Hematopoietic multipotent progenitor cell treated with erythropoietin and hydrocortisone succinate and interleukin-3 and kit ligand, for 15 days (in vitro differentiated cells): ENCODE measurements around the gene TRDMT1.

Experiments used
- DNase-seq: peaks from one replicate; pipeline ENCODE4 v3.0.0-alpha.2; 2015; ENCODE audit warnings: low spot score

Gene TRDMT1

DNA sequence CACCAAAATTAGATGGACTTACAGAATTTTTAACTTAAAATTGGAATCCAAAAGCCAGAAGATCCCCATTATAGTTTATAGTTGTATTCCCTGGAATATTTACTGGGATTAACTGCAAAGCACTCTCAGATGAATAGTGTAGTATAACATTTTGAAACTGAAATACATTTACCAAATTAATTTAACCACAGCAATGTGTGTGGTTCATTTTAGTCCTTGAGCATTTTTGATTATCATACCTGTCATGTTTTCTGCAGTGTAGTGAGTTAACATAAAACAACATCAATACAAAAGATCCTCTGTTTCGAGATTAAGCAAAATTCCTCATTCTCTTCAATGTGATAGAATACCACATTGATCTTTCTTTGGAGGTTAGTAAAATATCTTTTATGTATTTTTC lies 30.3 kb upstream of the TRDMT1 start:
- DNase-seq = no peak

DNA sequence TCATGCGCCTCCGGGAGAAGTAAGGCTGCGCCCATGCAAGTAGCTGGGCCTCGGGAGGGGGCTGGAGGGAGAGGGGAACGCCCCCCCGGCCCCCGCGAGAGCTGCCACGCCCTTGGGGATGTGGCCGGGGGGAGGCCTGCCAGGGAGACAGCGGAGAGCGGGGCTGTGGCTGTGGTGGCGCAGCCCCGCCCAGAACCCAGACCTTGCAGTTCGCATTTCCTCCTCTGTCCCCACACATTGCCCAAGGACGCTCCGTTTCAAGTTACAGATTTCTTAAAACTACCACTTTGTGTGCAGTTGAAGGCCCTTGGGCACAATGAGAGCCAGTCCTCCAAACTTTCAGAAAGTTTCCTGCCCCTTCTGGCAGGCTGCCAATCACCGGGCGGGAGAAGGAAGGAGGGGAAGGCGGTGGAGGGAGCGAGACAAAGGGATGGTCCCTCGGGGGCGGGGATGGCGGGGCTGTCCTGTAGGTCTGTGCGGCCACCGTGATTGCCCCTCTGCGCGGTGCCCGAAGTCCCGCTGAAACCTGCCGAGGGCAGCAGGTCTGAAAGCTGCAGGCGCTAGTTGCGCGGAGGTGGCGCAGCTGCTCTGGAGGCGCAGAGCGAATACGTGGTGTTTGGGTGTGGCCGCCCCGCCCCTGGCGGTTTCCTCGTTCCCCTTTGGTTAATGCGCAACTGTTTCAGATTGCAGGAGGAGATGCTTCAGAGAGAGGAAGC lies 28.7 kb upstream of the TRDMT1 start:
- peak; percentile 67 for DNase-seq

DNA sequence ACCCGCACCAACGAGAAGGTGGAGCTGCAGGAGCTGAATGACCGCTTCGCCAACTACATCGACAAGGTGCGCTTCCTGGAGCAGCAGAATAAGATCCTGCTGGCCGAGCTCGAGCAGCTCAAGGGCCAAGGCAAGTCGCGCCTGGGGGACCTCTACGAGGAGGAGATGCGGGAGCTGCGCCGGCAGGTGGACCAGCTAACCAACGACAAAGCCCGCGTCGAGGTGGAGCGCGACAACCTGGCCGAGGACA lies 28.2 kb upstream of the TRDMT1 start:
- DNase-seq = no peak

DNA sequence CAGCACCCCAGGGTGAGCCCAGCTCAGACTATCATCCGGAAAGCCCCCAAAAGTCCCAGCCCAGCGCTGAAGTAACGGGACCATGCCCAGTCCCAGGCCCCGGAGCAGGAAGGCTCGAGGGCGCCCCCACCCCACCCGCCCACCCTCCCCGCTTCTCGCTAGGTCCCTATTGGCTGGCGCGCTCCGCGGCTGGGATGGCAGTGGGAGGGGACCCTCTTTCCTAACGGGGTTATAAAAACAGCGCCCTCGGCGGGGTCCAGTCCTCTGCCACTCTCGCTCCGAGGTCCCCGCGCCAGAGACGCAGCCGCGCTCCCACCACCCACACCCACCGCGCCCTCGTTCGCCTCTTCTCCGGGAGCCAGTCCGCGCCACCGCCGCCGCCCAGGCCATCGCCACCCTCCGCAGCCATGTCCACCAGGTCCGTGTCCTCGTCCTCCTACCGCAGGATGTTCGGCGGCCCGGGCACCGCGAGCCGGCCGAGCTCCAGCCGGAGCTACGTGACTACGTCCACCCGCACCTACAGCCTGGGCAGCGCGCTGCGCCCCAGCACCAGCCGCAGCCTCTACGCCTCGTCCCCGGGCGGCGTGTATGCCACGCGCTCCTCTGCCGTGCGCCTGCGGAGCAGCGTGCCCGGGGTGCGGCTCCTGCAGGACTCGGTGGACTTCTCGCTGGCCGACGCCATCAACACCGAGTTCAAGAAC lies 27.7 kb upstream of the TRDMT1 start:
- DNase-seq = no peak

DNA sequence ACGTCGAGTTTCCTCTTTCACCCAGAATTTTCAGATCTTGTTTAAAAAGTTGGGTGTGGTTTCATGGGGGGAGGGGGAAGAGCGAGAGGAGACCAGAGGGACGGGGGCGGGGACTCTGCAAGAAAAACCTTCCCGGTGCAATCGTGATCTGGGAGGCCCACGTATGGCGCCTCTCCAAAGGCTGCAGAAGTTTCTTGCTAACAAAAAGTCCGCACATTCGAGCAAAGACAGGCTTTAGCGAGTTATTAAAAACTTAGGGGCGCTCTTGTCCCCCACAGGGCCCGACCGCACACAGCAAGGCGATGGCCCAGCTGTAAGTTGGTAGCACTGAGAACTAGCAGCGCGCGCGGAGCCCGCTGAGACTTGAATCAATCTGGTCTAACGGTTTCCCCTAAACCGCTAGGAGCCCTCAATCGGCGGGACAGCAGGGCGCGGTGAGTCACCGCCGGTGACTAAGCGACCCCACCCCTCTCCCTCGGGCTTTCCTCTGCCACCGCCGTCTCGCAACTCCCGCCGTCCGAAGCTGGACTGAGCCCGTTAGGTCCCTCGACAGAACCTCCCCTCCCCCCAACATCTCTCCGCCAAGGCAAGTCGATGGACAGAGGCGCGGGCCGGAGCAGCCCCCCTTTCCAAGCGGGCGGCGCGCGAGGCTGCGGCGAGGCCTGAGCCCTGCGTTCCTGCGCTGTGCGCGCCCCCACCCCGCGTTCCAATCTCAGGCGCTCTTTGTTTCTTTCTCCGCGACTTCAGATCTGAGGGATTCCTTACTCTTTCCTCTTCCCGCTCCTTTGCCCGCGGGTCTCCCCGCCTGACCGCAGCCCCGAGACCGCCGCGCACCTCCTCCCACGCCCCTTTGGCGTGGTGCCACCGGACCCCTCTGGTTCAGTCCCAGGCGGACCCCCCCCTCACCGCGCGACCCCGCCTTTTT lies 26.9 kb upstream of the TRDMT1 start, which contains the start of gene VIM:
Gene VIM (plus strand): TSS at position 151 of the 925 bp plus-strand sequence. CDS start 1,182 bp downstream, outside the sequence.
- peak; percentile 40 for DNase-seq

DNA sequence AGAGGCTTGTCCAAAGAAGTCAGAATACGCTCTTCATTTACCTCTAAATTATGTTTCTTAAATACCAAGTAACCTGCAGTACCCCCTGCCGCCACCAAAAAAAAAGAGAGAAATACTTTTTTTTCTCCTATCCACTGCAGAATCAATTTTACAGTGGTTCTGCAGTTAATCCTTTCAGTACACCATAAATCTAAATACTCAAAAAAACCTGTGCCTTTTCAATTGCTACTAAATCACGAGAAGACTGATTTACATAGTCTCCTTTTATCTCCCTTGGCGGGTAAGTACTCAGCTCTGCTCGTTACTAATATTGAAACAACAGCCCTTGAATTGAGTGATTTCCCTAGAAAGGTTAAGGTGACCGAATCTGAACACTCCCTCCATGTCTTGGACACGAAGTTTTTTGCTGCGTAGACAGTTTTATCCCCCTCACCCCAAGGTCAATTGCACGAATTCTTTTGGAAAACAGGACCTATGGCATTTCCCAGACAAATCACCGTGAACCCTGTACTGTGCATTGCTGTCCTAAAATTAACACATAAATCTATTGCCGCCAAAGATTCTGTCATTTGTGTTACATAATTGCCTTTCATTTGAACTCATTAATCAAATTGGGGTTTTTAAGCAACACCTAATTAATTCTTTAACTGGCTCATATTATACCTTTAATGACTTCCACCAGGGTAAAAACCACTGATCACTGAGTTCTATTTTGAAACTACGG lies 26.1 kb upstream of the TRDMT1 start:
- no peak for DNase-seq

DNA sequence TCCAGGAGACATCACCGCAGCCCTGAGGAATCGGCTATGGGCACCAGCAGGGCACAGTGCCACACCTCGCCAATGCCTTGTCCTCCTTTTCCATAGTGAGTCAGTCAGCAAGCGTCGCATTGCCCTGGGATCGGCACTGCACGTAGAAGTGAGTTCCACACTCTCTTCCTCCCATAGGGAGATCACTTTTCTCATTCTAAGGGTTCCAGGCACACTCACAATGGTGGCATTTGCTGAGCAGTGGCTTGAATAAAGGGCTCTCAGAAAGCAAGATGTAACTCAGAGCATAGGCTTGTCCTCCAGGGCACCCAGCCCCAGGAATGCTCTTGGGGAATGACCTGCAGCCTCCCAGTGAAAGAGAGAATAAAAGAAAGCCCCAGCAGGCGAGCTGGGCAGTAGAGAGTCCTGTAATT lies 25.4 kb upstream of the TRDMT1 start:
- no peak for DNase-seq

DNA sequence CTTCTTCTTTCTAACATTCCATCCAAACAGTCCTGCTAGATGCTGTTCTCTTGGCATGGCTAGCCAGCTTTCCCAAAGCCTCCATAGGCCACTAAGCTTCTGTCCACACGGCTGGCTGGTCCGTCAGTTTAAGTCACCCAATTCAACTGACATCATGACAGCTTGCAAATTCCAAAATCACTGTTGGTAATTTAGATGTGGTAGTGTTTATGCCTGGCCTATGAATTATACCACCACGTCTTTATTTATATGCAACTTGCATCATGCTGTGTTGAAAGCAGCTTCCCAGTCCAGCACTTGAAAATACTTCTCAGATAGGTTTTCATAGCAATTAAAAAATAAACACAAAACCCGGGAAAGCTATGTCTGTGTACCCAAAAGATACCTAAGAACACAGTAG lies 24.3 kb upstream of the TRDMT1 start:
- DNase-seq = no peak

DNA sequence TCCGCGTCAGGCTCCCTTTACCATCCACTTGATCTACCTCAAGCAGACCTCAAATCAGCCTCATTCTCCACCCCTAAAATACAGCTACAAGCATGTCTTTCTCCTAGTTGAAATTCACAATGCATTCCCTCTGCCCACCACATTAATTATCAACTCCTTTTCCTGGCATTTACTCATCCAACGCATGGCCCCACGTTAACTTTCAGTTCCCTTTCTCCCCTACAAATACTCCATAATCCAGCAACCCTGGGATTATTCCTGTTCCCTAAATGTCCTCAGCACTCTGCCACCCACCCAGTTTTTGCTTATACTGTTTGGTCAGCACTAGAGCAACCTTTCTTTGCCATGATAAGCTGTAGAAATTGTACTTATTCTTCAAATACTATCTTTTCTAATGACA lies 20.9 kb upstream of the TRDMT1 start:
- no peak for DNase-seq

DNA sequence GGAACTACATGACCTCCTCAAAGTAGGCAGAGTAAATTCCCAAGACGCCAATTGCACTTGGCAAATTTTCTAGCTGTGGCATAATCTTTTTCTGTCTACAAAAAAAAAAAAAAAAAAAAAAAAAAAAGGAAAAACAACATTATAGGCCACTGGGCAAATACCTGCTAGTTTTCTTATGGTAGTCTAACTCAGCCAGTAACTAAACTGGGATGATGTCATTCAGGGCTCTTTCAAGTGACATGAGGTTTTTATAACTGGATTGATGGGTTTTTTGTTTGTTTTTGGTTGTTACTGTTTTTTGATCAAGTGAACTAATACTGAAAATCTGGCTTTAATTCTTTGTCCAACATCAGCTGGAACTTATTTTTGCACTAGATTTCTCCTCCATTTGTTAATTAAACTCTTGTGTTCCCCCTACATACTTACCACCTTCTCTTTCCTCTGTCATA lies 19.2 kb upstream of the TRDMT1 start:
- DNase-seq = no peak

DNA sequence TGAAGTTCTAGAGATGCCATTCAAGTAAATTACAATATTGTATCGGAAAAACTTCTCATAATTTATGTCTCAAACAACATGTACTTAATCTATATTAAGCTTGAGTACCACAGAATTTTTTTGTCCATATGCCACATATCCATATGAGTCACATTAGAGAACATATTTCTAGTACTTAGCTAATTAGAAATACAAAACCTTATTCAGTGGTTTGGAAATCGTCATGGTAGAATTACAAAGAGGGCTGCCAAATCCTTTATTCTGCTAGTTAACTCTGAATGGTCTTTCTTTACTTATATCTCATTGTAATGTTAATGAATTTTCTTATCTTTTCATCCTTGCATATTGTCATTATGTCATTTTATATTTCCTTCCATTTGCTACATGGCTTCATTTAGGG lies 17.6 kb upstream of the TRDMT1 start:
- DNase-seq = no peak

DNA sequence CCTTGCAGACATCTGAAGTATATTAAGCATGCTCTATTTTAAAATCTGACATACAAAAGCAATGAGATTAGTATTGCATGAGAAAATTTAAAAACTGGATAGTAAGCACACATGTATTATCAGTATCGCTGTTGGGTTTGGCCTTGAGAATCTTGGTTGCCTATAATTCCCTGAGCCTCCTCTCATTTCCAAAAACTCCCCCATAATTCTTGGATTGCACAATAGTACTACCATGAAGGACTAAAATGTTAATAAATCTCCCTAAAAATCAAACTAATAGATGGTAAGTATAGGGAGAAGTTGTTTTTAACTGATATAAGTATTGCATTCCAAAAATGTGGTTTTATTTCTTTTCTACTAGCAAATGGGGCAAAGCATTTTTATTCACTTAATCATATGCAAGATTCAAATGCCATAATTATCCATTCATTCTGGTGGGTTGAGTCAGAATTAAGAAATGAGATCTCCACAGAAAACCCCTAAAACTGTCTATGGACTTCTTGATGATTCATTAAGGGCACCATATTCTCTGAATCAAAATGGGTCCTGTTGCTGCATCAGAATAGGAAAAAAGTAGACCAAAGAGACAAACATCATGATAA lies 16.3 kb upstream of the TRDMT1 start:
- DNase-seq = no peak

DNA sequence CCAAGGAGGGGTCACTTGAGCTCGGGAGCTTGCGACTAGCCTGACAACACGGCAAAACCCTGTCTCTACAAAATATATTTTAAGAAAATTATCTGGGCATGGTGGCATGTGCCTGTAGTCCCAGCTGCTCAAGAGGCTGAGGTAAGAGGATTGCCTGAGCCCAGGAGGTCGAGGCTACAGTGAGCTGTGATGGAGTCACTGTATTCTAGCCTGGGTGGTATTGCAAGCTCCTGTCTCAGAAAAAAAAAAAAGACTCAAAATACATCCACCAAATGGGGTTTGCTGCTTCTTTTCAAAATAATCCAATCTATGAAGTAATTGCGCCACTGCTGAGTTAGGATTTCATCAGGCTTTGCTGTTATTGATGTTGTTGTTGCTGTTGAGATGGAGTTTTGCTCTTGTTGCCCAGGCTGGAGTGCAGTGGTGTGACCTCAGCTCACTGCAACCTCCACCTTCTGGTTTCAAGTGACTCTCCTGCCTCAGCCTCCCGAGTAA lies 15.5 kb upstream of the TRDMT1 start:
- DNase-seq = no peak

DNA sequence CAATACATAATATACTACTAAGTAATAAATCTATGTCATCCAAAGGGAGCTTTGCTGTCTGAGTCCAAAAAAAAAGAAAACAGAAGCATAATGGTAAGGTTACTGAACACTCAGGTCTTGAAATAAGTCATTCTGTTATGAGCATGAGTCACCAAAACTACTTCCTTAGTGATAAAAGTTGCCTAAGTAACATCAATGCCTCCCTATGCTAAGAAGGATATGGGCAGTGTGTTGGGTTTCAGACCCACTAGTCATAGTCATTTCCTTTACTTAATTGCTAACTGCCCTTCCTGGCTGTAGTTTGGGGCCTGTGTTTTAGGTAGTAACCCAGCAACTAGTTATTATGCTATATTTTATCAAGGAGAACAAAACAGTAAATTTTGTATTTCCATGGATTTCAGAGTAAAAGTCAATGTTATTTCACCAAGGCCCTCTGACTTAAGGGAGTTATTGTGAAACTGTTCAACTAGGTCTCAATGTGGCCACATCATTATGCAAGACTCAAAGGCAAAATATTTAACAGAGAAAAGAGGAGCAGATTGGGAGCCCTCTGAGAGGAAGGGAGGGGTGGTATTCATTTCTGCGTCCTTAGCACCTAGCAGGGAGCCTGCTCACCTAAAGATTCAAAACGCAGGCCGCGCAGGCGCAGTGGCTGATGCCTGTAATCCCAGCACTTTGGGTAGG lies 14.9 kb upstream of the TRDMT1 start:
- DNase-seq = no peak

DNA sequence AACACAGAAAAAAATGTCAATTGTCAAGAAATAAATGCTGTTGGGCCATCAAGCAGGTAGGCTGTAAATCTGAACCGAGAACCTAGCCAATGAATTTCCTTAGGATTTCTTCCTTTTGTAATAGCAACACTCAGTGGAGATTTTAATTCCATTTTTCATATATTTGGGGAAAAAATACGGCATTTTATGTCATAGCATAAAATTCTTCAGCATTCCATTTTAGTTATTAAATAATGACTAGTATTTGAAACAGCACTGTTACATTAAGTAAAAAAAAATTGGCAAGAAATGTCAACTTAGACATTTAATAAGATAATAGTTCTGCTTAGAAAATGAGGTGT lies 14.3 kb upstream of the TRDMT1 start:
- DNase-seq = no peak

DNA sequence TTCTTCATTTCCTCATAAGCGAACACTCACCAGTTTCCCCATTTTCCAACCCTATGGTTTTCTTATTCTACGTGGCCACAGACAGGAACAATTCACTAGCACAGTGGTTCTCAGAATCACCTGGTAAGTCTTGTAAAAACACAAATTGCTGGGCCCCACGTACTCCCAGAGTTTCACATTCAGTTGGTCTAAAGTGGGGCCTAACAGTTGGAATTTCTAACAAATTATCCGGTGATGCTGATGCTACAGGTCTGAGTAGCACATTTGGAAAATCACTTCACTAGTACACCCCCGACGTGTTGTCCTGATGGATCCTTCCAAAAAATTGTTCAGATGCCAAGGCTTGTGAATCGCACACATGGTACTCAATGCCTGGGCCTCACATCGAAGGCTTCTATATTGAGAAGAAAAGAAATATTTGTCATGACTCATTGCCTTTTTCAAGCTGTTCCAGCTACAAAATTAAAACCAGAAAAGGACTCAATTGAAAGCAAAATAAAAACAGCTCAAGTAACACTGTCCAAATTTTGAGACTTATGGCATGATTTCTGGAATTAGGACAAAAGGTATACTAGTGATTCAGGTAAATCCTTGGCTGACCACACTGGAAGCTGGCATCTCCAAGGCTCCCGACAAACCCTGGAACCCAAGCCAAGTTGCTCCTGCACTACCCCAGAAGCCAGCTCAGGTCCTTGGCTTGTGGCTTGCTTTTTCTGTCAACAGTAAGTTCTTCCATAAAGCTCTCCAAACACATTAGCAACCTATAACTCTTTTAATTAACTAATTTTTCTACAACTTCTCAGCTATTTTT lies 13.7 kb upstream of the TRDMT1 start:
- DNase-seq = no peak

DNA sequence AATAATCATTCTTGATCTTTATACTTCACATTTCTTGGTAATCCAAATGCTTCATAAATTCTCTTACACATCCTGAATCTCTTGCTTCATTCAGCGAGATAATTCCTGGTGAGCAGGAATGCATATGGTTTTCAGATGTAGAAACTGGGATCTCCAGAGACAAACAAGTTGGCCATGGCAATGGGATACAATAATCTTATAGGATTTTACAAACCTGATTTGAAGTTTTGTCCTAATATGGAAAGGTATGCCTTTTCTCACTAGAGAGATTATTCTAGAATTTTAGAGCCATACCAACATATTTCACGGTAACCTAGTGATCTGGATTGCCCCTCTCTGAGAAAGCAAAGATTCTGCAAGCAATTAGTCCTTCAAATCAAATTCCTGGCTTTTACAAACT lies 13.1 kb upstream of the TRDMT1 start:
- no peak for DNase-seq

DNA sequence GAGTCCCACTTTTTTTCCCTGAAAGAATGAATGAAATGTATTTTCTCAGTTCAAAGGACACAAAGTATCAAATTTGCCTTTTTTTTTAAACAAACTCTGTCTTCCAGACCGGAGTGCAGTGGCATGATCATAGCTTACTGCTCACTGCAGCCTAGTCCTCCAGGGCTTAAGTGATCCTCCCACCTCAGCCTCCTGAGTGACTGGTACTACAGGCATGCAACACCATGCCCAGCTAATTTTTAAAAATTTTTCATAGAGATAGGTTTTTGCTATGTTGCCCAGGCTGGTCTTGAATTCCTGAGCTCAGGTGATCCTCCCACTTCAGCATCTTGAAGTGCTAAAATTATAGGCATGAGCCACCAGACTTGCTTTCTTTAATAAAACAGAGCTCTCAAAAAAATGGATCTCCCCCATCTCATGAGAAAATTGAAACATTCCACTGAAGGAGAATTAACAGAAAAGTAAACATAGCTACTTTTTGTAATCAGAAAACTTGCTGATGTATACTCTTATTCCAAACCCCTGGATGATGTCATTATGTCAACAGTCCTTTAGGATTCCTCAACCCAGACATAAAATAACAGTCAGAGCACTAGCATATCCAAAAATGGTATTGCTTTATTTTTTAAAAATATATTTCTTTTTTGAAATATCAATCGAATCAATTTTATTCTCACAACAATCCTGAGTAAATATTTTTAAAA lies 12.3 kb upstream of the TRDMT1 start:
- DNase-seq = no peak

DNA sequence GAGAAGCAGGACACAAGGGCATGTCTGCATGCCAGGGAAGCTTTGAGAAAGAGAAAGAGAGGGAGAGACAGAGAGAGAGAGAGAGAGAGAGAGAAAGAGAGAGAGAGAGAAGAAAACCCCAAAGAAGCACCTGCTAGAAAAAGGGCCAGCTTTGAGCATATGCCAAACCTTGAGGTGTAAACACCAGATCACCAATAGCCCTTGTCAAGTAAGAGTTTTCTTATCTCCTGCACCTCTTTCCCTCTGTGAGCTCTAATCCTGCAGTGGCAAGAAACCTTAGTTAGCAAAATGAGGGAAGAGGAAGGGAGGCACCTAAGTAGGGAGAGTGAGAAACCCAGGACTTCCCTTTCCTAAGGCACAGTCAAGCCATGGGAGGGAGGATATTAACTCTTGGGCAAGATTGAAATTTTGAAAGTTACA lies 11.3 kb upstream of the TRDMT1 start:
- no peak for DNase-seq

DNA sequence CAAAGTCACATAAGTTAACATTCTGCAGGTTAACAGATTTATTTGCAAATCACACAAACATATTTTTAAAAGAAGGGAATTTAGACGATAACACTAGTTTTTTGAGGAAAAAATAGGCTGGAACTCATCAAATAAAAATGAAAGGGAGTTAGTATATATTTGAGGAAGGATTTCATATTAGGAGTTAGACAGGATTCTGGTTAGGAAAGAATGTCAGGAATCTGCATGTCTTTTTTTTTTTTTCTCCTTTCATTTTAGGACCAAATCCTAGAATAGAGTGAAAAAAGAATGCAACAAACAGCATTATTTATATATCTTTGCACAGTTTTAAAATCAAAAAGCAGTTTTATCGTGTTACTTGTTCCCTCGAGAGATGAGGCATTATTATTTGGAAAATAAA lies 8.9 kb upstream of the TRDMT1 start:
- no peak for DNase-seq
